GM19324 (cell line): ENCODE results near the gene SOCS3.

Source experiments
- ATAC-seq: cut with Tn5 transposase; IDR thresholded peaks from one replicate; pipeline ENCODE4 v1.9.1; 2021; ENCODE audit warnings: mild to moderate bottlenecking, moderate library complexity; ENCODE audit not compliant: unreplicated experiment, low FRiP score

Gene SOCS3

DNA sequence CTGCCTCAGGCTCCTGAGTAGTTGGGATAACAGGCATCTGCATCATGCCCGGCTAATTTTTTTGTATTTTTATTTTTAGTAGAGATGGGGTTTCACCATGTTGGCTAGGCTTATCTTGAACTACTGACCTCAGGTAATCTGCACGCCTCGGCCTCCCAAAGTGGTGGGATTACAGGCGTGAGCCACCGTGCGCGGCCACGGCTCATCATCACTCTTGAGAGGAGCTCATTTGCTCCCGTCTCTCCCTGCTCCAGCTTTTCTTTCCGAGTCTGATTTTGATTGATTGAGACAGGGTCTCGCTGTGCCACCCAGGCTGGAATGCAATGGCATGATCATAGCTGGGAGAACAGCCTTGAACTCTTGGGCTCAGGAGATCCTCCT lies 31.2 kb upstream of the SOCS3 start:
- no peak for ATAC-seq

- no peak for ATAC-seq
These were observed 30.6 kb upstream of the SOCS3 start for GRCh38 chr17:78390241-78391050.

DNA sequence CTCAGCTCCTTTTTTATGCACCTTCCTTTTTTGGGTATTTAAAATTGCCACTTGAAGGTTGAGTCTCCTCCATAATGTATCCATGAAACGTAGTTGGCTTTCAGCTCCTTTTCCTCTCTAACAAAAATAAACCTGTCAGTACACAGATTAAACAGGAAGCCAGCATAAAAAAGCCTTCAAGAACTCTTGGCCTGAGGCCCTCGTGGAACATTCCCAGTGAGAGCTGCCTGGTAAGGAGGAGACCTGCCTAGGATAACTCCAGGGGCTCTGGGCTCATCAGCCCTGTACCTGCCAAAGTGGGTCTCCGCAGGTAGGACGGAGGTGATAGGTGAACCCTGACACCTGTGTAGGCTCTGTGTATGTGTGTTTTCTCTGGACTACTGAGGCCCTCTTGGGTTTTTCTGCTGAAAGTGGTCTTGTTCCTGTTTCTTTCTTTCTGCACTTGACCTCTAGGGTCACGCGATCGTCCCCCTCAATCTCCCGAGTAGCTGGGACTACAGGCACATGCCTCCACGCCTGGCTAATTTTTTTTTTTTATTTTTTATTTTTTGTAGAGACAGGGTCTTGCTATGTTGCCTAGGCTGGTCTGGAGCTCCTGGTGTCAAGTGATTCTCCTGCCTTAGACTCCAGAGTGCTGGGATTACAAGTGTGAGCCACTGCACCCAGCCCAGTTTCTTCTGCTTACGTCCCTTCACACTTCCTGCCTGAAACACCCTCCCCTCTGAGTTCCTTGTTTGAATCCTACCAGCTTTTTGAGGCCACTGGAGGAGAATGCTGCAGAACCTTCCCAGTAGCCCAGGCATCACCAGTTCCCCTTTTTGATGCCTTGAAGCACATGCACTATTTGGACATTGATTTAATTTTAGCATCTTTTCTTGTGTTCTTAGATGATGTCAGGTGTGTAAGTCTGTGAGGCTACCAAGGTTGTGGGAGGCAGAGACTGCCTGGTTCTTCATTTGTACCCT lies 28.4 kb upstream of the SOCS3 start:
- ATAC-seq: no peak

DNA sequence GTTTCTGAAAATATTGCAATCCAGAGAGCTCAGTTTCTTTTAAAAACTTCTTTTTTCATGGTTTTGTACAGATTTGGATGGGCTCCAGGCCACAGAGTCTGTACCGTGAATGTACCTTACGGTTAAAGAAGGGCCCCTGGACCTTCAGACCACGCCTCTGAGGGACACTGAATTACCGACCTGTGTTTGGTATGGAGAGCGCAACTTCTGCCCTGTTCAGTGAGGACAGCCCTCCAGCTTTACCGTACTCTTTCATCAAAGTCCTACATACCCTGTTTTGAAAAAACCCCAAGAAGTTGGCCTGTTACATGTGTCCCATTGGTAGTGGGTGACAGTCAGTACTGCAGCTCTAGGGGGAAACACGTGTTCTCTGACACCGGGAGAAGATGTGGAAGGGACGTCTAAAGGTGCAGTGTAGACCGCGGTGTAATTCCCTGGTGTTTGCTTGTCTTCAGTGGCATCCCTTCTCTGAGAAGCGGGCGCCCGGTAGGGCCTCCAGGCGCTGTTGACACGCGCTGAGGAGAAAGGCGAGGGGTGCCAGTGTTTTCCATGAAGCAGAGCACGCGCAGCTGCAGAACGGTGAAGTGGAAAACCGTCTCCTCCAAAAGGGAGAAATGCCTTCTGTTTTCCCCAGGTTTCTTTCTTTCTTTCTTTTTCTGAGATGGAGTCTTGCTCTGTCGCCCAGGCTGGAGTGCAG lies 24.8 kb upstream of the SOCS3 start:
- no peak for ATAC-seq

- ATAC-seq: no peak
These were observed 24.0 kb upstream of the SOCS3 start for GRCh38 chr17:78383725-78384471.

DNA sequence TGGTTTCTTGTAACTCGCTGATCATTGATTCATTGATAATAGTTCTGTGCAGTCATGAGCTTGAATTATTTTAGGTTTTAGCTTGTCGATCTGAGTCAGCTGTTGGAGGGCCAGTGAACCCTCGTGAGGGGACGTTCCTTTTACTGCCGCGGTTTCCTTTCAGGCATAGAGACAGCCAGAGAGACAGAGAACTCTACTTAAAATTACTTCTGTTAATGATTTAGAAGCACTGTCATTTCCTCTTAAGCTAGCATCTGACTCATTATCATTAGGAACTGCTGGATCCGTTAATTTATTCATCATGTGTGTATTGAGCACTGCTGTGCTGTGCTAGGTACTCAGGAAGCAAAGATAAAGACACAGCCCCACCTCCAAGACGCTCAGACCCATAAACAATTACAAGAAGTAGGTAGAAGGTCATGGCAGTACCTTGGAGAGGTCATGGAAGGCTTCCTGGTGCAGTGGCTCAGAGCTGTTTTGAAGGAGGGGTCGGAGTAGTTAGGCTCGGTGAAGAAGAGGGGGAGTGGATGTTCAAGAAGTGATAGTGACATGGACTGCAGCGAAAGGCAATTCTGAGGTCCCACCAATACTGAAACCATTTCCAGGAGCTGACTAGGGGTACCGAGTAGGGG lies 21.8 kb upstream of the SOCS3 start:
- no peak for ATAC-seq

GRCh38 chr17:78380370-78380769 lies 20.5 kb upstream of the SOCS3 start:
- no peak for ATAC-seq

- no peak for ATAC-seq
These were observed 19.2 kb upstream of the SOCS3 start for GRCh38 chr17:78379131-78379491.

- peak; percentile 64 for ATAC-seq
These were observed 18.6 kb upstream of the SOCS3 start, which contains the start of gene PGS1 for GRCh38 chr17:78378225-78379130. TSS of gene PGS1 (plus strand) at chr17:78378649. CDS start at chr17:78378666, 17 bp downstream.

DNA sequence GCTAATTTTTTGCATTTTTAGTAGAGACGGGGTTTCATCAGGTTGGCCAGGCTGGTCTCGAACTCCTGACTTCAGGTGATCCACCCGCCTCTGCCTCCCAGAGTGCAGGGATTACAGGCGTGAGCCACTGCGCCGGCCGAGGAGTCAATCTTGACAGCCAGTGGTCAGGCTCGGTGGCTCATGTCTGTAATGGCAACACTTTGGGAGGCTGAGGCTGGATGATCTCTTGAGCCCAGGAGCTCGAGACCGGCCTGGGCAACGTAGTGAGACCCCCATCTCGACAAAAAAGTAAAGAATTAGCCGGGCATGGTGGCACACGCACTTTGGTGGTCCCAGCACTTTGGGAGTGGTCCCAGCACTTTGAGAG lies 18.0 kb upstream of the SOCS3 start:
- no peak for ATAC-seq

- no peak for ATAC-seq
These were observed 16.3 kb upstream of the SOCS3 start for GRCh38 chr17:78376161-78376560.

GRCh38 chr17:78375401-78376151 lies 15.7 kb upstream of the SOCS3 start:
- no peak for ATAC-seq

- no peak for ATAC-seq
These were observed 14.9 kb upstream of the SOCS3 start for GRCh38 chr17:78374631-78375274.

DNA sequence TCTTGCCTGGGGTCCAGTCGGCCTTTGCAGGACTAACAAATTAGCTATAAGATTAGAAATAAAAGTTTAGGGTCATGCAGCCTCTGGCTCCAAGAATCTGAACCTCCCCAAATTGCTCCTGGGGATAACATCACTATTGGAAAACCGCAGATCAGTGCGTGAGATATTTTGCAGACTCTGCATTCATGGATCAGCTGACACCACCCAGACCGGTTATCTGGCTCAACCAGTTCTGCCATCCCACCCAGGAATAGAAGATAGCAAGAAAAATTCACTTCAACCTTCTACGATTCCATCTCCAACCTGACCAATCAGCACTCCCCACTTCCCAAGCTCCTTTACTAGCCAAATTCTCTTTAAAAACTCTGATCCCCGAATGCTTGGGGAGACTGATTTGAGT lies 14.3 kb upstream of the SOCS3 start:
- no peak for ATAC-seq

DNA sequence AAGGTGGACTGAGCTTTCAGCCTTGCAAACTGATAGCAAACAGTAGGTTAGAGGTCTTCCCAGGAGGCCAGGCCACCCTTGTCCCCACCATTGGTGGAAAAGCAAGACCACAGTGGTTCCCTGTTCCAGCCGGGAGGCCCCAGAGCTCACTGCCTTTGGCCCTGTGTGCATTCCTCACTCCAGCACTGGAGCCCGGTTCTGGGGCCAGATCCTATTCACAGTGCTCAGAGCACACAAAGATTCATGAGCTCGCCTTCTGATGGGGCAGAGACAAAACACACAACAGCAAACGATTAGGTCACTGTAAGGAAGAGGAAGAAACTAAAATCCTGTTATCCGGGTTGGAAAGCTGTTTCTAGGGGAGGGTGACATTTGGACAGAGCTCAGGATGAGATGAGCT lies 13.0 kb upstream of the SOCS3 start:
- no peak for ATAC-seq

DNA sequence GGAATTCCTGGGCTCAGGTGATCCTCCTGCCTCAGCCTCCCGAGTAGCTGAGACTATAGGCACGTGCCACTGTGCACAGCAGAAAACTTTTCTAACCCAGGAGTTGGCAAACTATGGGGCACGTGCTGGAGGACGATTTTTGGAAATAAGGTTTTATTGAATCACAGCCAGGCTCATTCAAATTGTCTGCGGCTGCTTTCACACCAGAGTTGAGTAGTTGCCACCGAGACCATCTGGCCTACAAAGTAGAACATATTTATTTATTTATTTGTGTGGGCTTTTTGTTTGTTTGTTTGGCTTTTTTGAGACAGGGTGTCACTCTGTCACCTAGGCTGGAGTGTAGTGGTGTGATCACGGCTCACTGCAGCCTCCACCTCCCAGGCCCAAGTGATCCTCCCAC lies 11.2 kb upstream of the SOCS3 start:
- ATAC-seq: no peak

DNA sequence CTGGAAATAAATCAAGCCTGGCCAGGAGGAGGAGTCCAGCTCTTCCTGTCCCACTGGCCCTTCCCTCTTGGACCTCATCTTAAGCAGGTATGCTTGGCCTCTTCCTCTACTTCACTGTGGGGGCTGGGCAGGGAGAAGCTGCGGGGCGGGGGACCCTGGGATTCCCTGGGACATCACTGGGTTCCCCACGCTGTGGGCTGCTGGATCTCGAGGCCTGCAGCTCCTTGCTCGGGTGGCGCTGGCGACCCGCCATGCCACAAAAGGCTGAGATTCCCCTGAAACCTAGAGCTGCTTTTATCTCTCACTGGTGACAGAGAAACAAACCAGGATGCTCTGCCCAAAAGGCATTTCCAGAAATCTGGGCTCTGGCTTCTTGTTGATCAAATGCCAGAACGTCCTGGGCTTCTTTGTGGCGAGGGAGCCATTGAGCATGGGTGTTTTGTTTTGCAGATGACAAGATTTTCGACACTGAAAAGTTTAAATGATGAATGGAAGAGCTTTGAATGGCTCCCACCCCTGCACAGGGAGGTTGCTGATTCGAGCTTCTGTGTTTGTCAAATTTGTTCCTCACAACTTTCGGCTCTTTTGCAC lies 10.0 kb upstream of the SOCS3 start:
- ATAC-seq: no peak
